CD4-positive, alpha-beta T cell (primary cell): ENCODE measurements around the gene PTX4. TPM values are rescaled to one million over a fixed set of nuclear protein-coding genes. Genes with fewer than 3 reads are reported as not detected.

Experiments
- ATAC-seq: fragments of 200-7000 bp; cut with Tn5 transposase; one replicate; pipeline ENCODE4 v1.10.0; 2022; ENCODE audit warnings: mild to moderate bottlenecking; ENCODE audit not compliant: poor library complexity
- CTCF ChIA-PET: fragments of 350-600 bp; sonication (Branson Sonifier 250); formaldehyde crosslinking; loops from one replicate; lab custom pipeline; 2021; ENCODE audit warnings: antibody characterized with exemption, inconsistent platforms; lab: Charles Lee
- POLR2A ChIA-PET: fragments of 350-600 bp; sonication (Branson Sonifier 250); formaldehyde crosslinking; loops from one replicate; lab custom pipeline; 2021; ENCODE audit warnings: antibody characterized with exemption, inconsistent platforms; lab: Charles Lee
- DNase-seq, 14 experiments: peaks; one replicate each; pipeline ENCODE4 v3.0.0-alpha.2; 2013 to 2020; ENCODE audit warnings: mixed read lengths in 2 of 14
- H3K27ac ChIP-seq, 2 donors: one replicate each; pipeline versions ENCODE4 v1.5.1 to v1.7.0; 2013; ENCODE audit warnings: low read length in 2 of 2, low read depth in 1 of 2, mild to moderate bottlenecking in 1 of 2
- H3K27me3 ChIP-seq, 2 experiments: 1 replicate in 1 of 2; 2 replicates in 1 of 2; pipeline versions ENCODE4 v1.6.1 to v1.7.0; 2013; ENCODE audit warnings: low read length in 2 of 2, control low read depth in 1 of 2, mild to moderate bottlenecking in 1 of 2, moderate library complexity in 1 of 2; ENCODE audit not compliant: insufficient read depth in 2 of 2, control insufficient read depth in 1 of 2
- H3K36me3 ChIP-seq: one replicate; pipeline ENCODE4 v1.6.1; 2013; ENCODE audit warnings: low read length, control low read depth; ENCODE audit not compliant: insufficient read depth
- H3K4me1 ChIP-seq: one replicate; pipeline ENCODE4 v1.6.1; 2013; ENCODE audit warnings: low read length, control low read depth; ENCODE audit not compliant: insufficient read depth
- H3K4me3 ChIP-seq: one replicate; pipeline ENCODE4 v1.5.1; 2013; ENCODE audit warnings: mild to moderate bottlenecking, low read length, moderate library complexity
- H3K9me3 ChIP-seq, 2 experiments: 1 replicate in 1 of 2; 2 replicates in 1 of 2; pipeline versions ENCODE4 v1.6.1 to v1.7.0; 2013; ENCODE audit warnings: low read length in 2 of 2, mild to moderate bottlenecking in 2 of 2, control low read depth in 1 of 2, moderate library complexity in 1 of 2; ENCODE audit not compliant: control insufficient read depth in 1 of 2, insufficient read depth in 1 of 2
- H3K27ac Mint-ChIP-seq: one replicate; pipeline ENCODE4 v1.8.0; 2020; ENCODE audit warnings: mixed read lengths
- H3K27me3 Mint-ChIP-seq: one replicate; pipeline ENCODE4 v1.8.0; 2021; ENCODE audit warnings: mixed read lengths
- H3K36me3 Mint-ChIP-seq: one replicate; pipeline ENCODE4 v1.8.0; 2021; ENCODE audit warnings: low read depth, mixed read lengths
- H3K4me1 Mint-ChIP-seq: one replicate; pipeline ENCODE4 v1.8.0; 2021; ENCODE audit warnings: low read depth, mixed read lengths
- H3K4me3 Mint-ChIP-seq: one replicate; pipeline ENCODE4 v1.8.0; 2020; ENCODE audit warnings: mild to moderate bottlenecking, mixed read lengths
- H3K9me3 Mint-ChIP-seq: one replicate; pipeline ENCODE4 v1.8.0; 2020; ENCODE audit warnings: mixed read lengths
- intact Hi-C, 2 experiments: fragments of 100-400 bp; cut with DNase I in 1 of 2; cut with micrococcal nuclease in 1 of 2; formaldehyde crosslinking; loops; one replicate each; pipeline versions ENCODE4 v1.15.1 to v1.9.0; 2023 to 2025; cut with DNase I, micrococcal nuclease
- total RNA-seq, 174 experiments: library from RNA in 2 of 174; stranded (reverse) in 2 of 174; gene quantifications; one replicate each; pipeline ENCODE4 v1.2.3 and lab custom pipeline; 2021 to 2026
- TF ChIP-seq, protein P1 (sequence below): fragments of 200-600 bp; IDR thresholded peaks from one replicate; pipeline ENCODE4 v1.8.0; 2022; ENCODE audit warnings: antibody characterized with exemption, mild to moderate bottlenecking

The PTX4 gene
- total RNA-seq, 2 experiments from 2014 or later: not detected

- no peaks in the 10 kb centered on the region for H3K27me3 ChIP-seq
- H3K36me3 ChIP-seq: peaks cover 20% of the 10 kb centered on the region
- H3K9me3 Mint-ChIP-seq: no peaks in the 10 kb centered on the region
- peaks cover 10% of the 10 kb centered on the region for H3K4me1 Mint-ChIP-seq
- DNase-seq (no peak), ATAC-seq (no peak)
- H3K4me3 ChIP-seq: no peak overlapping the region
- H3K27me3 Mint-ChIP-seq: no peaks in the 10 kb centered on the region
- no peak overlapping the region for H3K27ac Mint-ChIP-seq
- H3K4me3 Mint-ChIP-seq: no peak overlapping the region
- CTCF ChIA-PET: no interaction called here
- no peak overlapping the region for H3K27ac ChIP-seq
- TF ChIP-seq, protein P1, sequence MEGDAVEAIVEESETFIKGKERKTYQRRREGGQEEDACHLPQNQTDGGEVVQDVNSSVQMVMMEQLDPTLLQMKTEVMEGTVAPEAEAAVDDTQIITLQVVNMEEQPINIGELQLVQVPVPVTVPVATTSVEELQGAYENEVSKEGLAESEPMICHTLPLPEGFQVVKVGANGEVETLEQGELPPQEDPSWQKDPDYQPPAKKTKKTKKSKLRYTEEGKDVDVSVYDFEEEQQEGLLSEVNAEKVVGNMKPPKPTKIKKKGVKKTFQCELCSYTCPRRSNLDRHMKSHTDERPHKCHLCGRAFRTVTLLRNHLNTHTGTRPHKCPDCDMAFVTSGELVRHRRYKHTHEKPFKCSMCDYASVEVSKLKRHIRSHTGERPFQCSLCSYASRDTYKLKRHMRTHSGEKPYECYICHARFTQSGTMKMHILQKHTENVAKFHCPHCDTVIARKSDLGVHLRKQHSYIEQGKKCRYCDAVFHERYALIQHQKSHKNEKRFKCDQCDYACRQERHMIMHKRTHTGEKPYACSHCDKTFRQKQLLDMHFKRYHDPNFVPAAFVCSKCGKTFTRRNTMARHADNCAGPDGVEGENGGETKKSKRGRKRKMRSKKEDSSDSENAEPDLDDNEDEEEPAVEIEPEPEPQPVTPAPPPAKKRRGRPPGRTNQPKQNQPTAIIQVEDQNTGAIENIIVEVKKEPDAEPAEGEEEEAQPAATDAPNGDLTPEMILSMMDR: no peak
- peaks cover 18% of the 10 kb centered on the region for H3K36me3 Mint-ChIP-seq
- intact Hi-C loops: no loop called here
- H3K4me1 ChIP-seq: peaks cover 3% of the 10 kb centered on the region
- no peaks in the 10 kb centered on the region for H3K9me3 ChIP-seq
- POLR2A ChIA-PET: no interaction called here
Measured at GRCh38 chr16:1465567-1465915, 23.2 kb downstream of the PTX4 start.

DNA sequence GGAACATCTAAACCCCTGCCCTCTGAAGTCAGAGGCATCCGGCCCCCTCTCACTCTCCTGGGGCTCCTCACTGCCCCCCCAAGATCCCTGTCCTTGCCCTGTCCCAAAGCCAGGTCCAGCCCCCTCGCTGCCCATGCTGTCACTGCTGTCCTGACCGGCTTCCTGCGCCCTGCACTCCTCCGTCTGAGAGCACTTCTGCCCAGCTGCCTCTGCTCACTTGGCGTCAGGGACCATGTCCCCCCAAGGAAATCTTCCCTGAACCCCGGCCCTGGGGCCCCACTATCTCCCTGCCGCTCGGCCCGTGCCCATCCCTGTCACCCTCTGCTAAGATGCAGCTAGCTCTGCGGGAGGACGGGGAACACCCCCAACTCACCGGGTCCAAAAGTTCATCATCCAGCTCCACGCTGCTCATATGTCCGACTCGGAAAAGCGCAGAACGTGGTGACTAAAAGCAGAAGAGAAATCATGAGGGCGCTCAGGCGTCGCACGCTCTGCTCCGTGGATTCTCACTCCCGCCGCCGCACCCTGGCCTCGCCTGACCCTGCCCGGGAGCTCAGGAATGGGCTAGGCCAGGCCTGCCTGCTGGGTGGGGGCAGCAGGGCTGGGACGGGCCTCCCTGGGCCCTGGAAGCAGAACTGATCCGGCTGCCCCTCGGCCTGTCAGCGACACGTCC is 23.7 kb downstream of the PTX4 start:
- H3K4me3 ChIP-seq: no peak overlapping the region
- no peaks in the 10 kb centered on the region for H3K27me3 ChIP-seq
- no peak for DNase-seq
- ChIA-PET CTCF (no interaction called here), POLR2A (no interaction called here)
- no peak overlapping the region for H3K27ac Mint-ChIP-seq
- peaks cover 22% of the 10 kb centered on the region for H3K36me3 Mint-ChIP-seq
- no peaks in the 10 kb centered on the region for H3K9me3 Mint-ChIP-seq
- no peaks in the 10 kb centered on the region for H3K4me1 ChIP-seq
- H3K4me1 Mint-ChIP-seq: peaks cover 5% of the 10 kb centered on the region
- peaks cover 25% of the 10 kb centered on the region for H3K36me3 ChIP-seq
- intact Hi-C loops: no loop called here
- H3K27me3 Mint-ChIP-seq: no peaks in the 10 kb centered on the region
- no peak overlapping the region for H3K27ac ChIP-seq
- no peaks in the 10 kb centered on the region for H3K9me3 ChIP-seq
- H3K4me3 Mint-ChIP-seq: no peak overlapping the region
- no peak for ATAC-seq
- TF ChIP-seq, protein P1: no peak

DNA sequence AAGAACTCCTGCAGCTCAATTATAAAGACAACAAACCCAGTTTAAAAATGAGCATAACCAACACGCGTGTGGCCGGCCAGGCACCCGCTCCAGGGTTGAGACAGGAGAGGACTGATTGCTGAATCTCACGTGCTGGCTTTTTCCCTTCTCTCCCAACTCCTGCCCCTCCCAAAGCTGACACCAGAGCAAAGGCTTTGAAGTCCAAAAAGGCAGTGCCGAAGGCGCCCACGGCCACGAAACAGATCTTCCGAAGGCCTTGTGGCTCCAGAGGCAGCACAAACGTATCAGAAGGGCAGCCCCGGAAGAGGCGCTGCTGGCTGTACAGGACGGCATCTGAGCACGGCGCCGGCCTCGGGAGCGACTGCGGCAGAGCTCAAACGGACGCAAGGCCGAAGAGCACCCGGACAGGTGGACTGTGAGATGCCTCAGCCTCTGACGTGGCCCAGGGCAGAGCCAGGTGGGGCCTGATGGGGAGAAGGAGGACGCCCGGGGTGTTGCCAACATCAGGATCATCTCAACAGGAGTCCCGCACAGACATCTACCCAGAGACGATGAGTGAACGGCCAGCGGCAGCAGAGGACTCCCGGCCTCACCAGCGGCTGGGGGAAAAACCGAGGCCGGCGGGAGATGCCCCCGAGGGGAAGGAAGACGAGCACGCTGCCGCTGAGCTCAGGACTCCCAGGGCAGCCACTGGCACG is 24.4 kb downstream of the PTX4 start:
- H3K27me3 Mint-ChIP-seq: no peaks in the 10 kb centered on the region
- no peak for DNase-seq
- H3K36me3 Mint-ChIP-seq: peaks cover 22% of the 10 kb centered on the region
- no peaks in the 10 kb centered on the region for H3K4me1 ChIP-seq
- H3K9me3 ChIP-seq: no peaks in the 10 kb centered on the region
- intact Hi-C loops: no loop called here
- ChIA-PET POLR2A (interaction anchor here (0.6 kb wide), 1 partner anchor 14 kb away, joined by 3 read pairs; no protein-coding TSS in a partner anchor), CTCF (no interaction called here)
- H3K27ac Mint-ChIP-seq: no peak overlapping the region
- H3K27ac ChIP-seq: no peak overlapping the region
- TF ChIP-seq, protein P1: no peak
- no peaks in the 10 kb centered on the region for H3K9me3 Mint-ChIP-seq
- H3K27me3 ChIP-seq: no peaks in the 10 kb centered on the region
- H3K4me3 Mint-ChIP-seq: no peak overlapping the region
- peaks cover 27% of the 10 kb centered on the region for H3K36me3 ChIP-seq
- H3K4me1 Mint-ChIP-seq: no peaks in the 10 kb centered on the region
- H3K4me3 ChIP-seq: no peak overlapping the region
- ATAC-seq: no peak
